GM21528 (cell line): ENCODE data around the gene GREB1.

ENCODE experiments used
- ATAC-seq: cut with Tn5 transposase; IDR thresholded peaks from one replicate; pipeline ENCODE4 v1.9.1; 2021; ENCODE audit warnings: mild to moderate bottlenecking, moderate library complexity; ENCODE audit not compliant: unreplicated experiment, low FRiP score

The GREB1 gene

GRCh38 chr2:11596801-11597200 lies 63.0 kb downstream of the GREB1 start:
- no peak for ATAC-seq

GRCh38 chr2:11597538-11598225 lies 63.8 kb downstream of the GREB1 start:
- ATAC-seq: no peak

GRCh38 chr2:11598228-11598731 lies 64.4 kb downstream of the GREB1 start:
- ATAC-seq: no peak

- ATAC-seq: no peak
These were observed 68.8 kb downstream of the GREB1 start for GRCh38 chr2:11602563-11603204.

- no peak for ATAC-seq
These were observed 76.9 kb downstream of the GREB1 start for GRCh38 chr2:11610624-11611242.

GRCh38 chr2:11611251-11611650 lies 77.4 kb downstream of the GREB1 start:
- ATAC-seq: no peak

- ATAC-seq: no peak
These were observed 78.8 kb downstream of the GREB1 start for GRCh38 chr2:11612553-11613215.

- no peak for ATAC-seq
These were observed 79.5 kb downstream of the GREB1 start for GRCh38 chr2:11613297-11613696.

GRCh38 chr2:11615209-11615608 lies 81.4 kb downstream of the GREB1 start:
- ATAC-seq: no peak

- ATAC-seq: no peak
These were observed 82.3 kb downstream of the GREB1 start for GRCh38 chr2:11616097-11616687.

- ATAC-seq: no peak
These were observed 83.1 kb downstream of the GREB1 start for GRCh38 chr2:11616851-11617415.

GRCh38 chr2:11617527-11617926 lies 83.7 kb downstream of the GREB1 start:
- no peak for ATAC-seq

- ATAC-seq: no peak
These were observed 84.3 kb downstream of the GREB1 start for GRCh38 chr2:11617984-11618707.

- ATAC-seq: no peak
These were observed 84.8 kb downstream of the GREB1 start for GRCh38 chr2:11618708-11619062.

GRCh38 chr2:11621410-11621809 lies 87.6 kb downstream of the GREB1 start:
- no peak for ATAC-seq

GRCh38 chr2:11622611-11623010 lies 88.8 kb downstream of the GREB1 start:
- no peak for ATAC-seq

- ATAC-seq: no peak
These were observed 91.0 kb downstream of the GREB1 start for GRCh38 chr2:11624893-11625292.

GRCh38 chr2:11625671-11626070 lies 91.8 kb downstream of the GREB1 start:
- ATAC-seq: no peak

- no peak for ATAC-seq
These were observed 94.8 kb downstream of the GREB1 start for GRCh38 chr2:11628675-11629074.

- no peak for ATAC-seq
These were observed 95.4 kb downstream of the GREB1 start for GRCh38 chr2:11629215-11629614.
